ENCODE data around the gene DHRS1. TPM values are rescaled to one million over a fixed set of nuclear protein-coding genes. Genes with fewer than 3 reads are reported as not detected.

Gene DHRS1
- total and polyA plus RNA-seq, 9 of the 15 experiments (the other 6 are each of a cell fraction or from before 2014, with no cell fraction given), result 7.3 to 33.6 (median 13.3) TPM

GRCh38 chr14:24254630-24255392, 44.8 kb downstream of the DHRS1 start (continued):
- TF ChIP-seq REST (IDR thresholded peaks at IDR 0.05; ENCODE audit: borderline replicate concordance) (no peak), REST (CRISPR knock-in tag; IDR thresholded peaks at IDR 0.05; ENCODE audit: low read depth) (no peak)

All from K562 (cell line).